Sigmoid colon (tissue), 3 donors: ENCODE measurements around the gene CD27.
"Not testable (repeated sequence)": the region's sequence is repeated elsewhere in the genome, so short reads cannot be mapped to it uniquely, and the experiment has no call there.

ENCODE experiments used
- POLR2A ChIP-seq, 2 donors: fragments of 450-650 bp; IDR thresholded peaks; one replicate each; pipeline ENCODE4 v1.6.1; 2016; ENCODE audit warnings: antibody characterized with exemption in 2 of 2, mild to moderate bottlenecking in 2 of 2, moderate library complexity in 2 of 2
- TF ChIP-seq, protein P1 (sequence below), 4 experiments: fragments of 450-650 bp in 3 of 4; fragments of 200-600 bp in 1 of 4; IDR thresholded peaks; one replicate each; pipeline ENCODE4 v1.5.1; 2016 to 2019; ENCODE audit warnings: antibody characterized with exemption in 4 of 4, mild to moderate bottlenecking in 3 of 4, moderate library complexity in 2 of 4

DNA sequence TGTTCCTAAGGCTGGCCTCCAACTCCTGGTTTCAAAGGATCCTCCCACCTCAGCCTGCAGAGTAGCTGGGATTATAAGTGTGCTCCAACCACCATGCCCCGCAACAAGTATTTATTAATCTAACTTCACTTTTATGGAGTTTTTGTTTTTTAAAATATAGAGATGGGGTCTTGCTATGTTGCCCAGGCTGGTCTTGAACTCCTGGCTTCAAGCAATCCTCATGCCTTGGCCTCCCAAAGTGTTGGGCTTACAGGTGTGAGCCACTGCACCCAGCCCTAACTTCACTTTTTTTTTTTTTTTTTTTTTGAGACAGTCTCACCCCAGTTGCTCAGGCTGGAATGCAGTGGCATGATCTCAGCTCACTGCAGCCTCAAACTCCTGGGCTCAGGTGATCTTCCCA, 45.9 kb downstream of the CD27 start:
- TF ChIP-seq, protein P1, sequence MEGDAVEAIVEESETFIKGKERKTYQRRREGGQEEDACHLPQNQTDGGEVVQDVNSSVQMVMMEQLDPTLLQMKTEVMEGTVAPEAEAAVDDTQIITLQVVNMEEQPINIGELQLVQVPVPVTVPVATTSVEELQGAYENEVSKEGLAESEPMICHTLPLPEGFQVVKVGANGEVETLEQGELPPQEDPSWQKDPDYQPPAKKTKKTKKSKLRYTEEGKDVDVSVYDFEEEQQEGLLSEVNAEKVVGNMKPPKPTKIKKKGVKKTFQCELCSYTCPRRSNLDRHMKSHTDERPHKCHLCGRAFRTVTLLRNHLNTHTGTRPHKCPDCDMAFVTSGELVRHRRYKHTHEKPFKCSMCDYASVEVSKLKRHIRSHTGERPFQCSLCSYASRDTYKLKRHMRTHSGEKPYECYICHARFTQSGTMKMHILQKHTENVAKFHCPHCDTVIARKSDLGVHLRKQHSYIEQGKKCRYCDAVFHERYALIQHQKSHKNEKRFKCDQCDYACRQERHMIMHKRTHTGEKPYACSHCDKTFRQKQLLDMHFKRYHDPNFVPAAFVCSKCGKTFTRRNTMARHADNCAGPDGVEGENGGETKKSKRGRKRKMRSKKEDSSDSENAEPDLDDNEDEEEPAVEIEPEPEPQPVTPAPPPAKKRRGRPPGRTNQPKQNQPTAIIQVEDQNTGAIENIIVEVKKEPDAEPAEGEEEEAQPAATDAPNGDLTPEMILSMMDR (IDR thresholded peaks at IDR 0.05), result not testable (repeated sequence)
- not testable (repeated sequence) for TF ChIP-seq POLR2A (IDR thresholded peaks at IDR 0.05)
